Choroid plexus epithelial cell (primary cell): ENCODE results near the gene GNL2.

Experiments
- DNase-seq: peaks from one replicate; pipeline ENCODE4 v3.0.0-alpha.2; 2010; ENCODE audit warnings: low read depth
- H3K4me3 ChIP-seq: 2 replicates; pipeline ENCODE4 v1.5.1; 2011; ENCODE audit warnings: low read depth, mild to moderate bottlenecking, control low read depth, low read length, moderate library complexity
- CTCF ChIP-seq: conservative IDR thresholded peaks from 2 replicates; pipeline ENCODE4 v1.5.1; 2011; ENCODE audit warnings: low read depth, mild to moderate bottlenecking, control low read depth, inconsistent platforms, low read length, moderate library complexity

Gene GNL2

GRCh38 chr1:37622131-37622530, 26.4 kb upstream of the GNL2 start:
- no peak for TF ChIP-seq CTCF
- no peak overlapping the region for H3K4me3 ChIP-seq
- no peak for DNase-seq

- no peak for TF ChIP-seq CTCF
- no peak overlapping the region for H3K4me3 ChIP-seq
- DNase-seq = no peak
Observed at GRCh38 chr1:37621326-37621870, 25.7 kb upstream of the GNL2 start.

GRCh38 chr1:37620707-37621106, 25.0 kb upstream of the GNL2 start:
- H3K4me3 ChIP-seq = no peak overlapping the region
- TF ChIP-seq CTCF = no peak
- no peak for DNase-seq

- no peak overlapping the region for H3K4me3 ChIP-seq
- TF ChIP-seq CTCF = no peak
- DNase-seq = no peak
Observed at GRCh38 chr1:37616330-37616729, 20.6 kb upstream of the GNL2 start.

GRCh38 chr1:37614105-37614504, 18.4 kb upstream of the GNL2 start:
- DNase-seq = no peak
- H3K4me3 ChIP-seq = no peak overlapping the region
- no peak for TF ChIP-seq CTCF

GRCh38 chr1:37612186-37612585, 16.4 kb upstream of the GNL2 start:
- no peak overlapping the region for H3K4me3 ChIP-seq
- TF ChIP-seq CTCF = no peak
- DNase-seq = no peak

- TF ChIP-seq CTCF = no peak
- H3K4me3 ChIP-seq = no peak overlapping the region
- DNase-seq = no peak
Observed at GRCh38 chr1:37609994-37610393, 14.3 kb upstream of the GNL2 start.
